Stomach smooth muscle (tissue), 2 donors: ENCODE data around the gene TMEM119.

ENCODE experiments used
- H3K27ac ChIP-seq: one replicate; pipeline ENCODE4 v1.7.0; 2013; ENCODE audit warnings: mild to moderate bottlenecking, low read length, inconsistent platforms
- H3K27me3 ChIP-seq, 2 donors: one replicate each; pipeline ENCODE4 v1.7.0; 2013; ENCODE audit warnings: low read length in 2 of 2; ENCODE audit not compliant: insufficient read depth in 2 of 2, control insufficient read depth in 1 of 2
- H3K36me3 ChIP-seq, 2 donors: one replicate each; pipeline ENCODE4 v1.7.0; 2013; ENCODE audit warnings: low read length in 2 of 2; ENCODE audit not compliant: control insufficient read depth in 2 of 2, insufficient read depth in 2 of 2
- H3K4me1 ChIP-seq: one replicate; pipeline ENCODE4 v1.7.0; 2013; ENCODE audit warnings: low read length; ENCODE audit not compliant: control insufficient read depth, insufficient read depth
- H3K4me3 ChIP-seq, 2 donors: one replicate each; pipeline ENCODE4 v1.7.0; 2013; ENCODE audit warnings: low read length in 2 of 2
- H3K9ac ChIP-seq, 2 donors: one replicate each; pipeline ENCODE4 v1.7.0; 2013; ENCODE audit warnings: low read length in 2 of 2, mild to moderate bottlenecking in 1 of 2
- H3K9me3 ChIP-seq, 2 donors: one replicate each; pipeline ENCODE4 v1.7.0; 2013; ENCODE audit warnings: low read length in 2 of 2; ENCODE audit not compliant: control insufficient read depth in 2 of 2
- donor health status: healthy.
- donor health status: Pancreatic carcinoma.

TMEM119 gene

GRCh38 chr12:108597559-108598471, at the start of gene TMEM119:
Gene TMEM119, minus strand, starts transcription at chr12:108598084. Its CDS starts 5,701 bp downstream, at chr12:108592383.
- Histone ChIP-seq H3K4me1 (peaks cover 3% of the 10 kb centered on the region), H3K4me3 (peak within 1 kb of the TSS; percentile 31 to 64), H3K36me3 (no peaks in the 10 kb centered on the region), H3K9me3 (no peaks in the 10 kb centered on the region), H3K27me3 (peaks cover 0 to 9% of the 10 kb centered on the region in 2 donors), H3K9ac (no peak within 1 kb of the TSS), H3K27ac (no peak within 1 kb of the TSS)

- H3K27ac ChIP-seq = peak overlapping the region; percentile 46
- no peak overlapping the region for H3K9ac ChIP-seq
- H3K9me3 ChIP-seq = no peaks in the 10 kb centered on the region
- H3K36me3 ChIP-seq = peaks cover 48 to 56% of the 10 kb centered on the region in 2 donors
- no peaks in the 10 kb centered on the region for H3K27me3 ChIP-seq
- peaks cover 24% of the 10 kb centered on the region for H3K4me1 ChIP-seq
- H3K4me3 ChIP-seq = no peak overlapping the region
Observed at GRCh38 chr12:108646600-108647579, 49.0 kb upstream of the TMEM119 start.

- Histone ChIP-seq H3K27me3 (no peaks in the 10 kb centered on the region), H3K4me3 (no peak overlapping the region), H3K4me1 (peaks cover 29% of the 10 kb centered on the region), H3K36me3 (peaks cover 42 to 48% of the 10 kb centered on the region in 2 donors), H3K27ac (no peak overlapping the region), H3K9me3 (no peaks in the 10 kb centered on the region), H3K9ac (no peak overlapping the region)
Observed at GRCh38 chr12:108645686-108646599, 48.1 kb upstream of the TMEM119 start.

- Histone ChIP-seq H3K27me3 (no peaks in the 10 kb centered on the region), H3K4me1 (peaks cover 27% of the 10 kb centered on the region), H3K9me3 (no peaks in the 10 kb centered on the region), H3K27ac (peak overlapping the region; percentile 37), H3K36me3 (peaks cover 40 to 48% of the 10 kb centered on the region in 2 donors), H3K9ac (no peak overlapping the region), H3K4me3 (no peak overlapping the region)
Observed at GRCh38 chr12:108644811-108645120, 46.9 kb upstream of the TMEM119 start.

- Histone ChIP-seq H3K9ac (no peak overlapping the region), H3K27ac (peak overlapping the region; percentile 37), H3K4me1 (peaks cover 26% of the 10 kb centered on the region)
Observed at GRCh38 chr12:108643941-108644810, 46.3 kb upstream of the TMEM119 start.

GRCh38 chr12:108642899-108643654, 45.2 kb upstream of the TMEM119 start:
- Histone ChIP-seq H3K4me3 (no peak overlapping the region), H3K9me3 (no peaks in the 10 kb centered on the region), H3K4me1 (peaks cover 35% of the 10 kb centered on the region), H3K27ac (no peak overlapping the region), H3K36me3 (peaks cover 25 to 32% of the 10 kb centered on the region in 2 donors), H3K9ac (no peak overlapping the region), H3K27me3 (no peaks in the 10 kb centered on the region)

More at GRCh38 chr12:108643941-108644810, 46.3 kb upstream of the TMEM119 start:
- no peaks in the 10 kb centered on the region for H3K9me3 ChIP-seq
- H3K27me3 ChIP-seq = no peaks in the 10 kb centered on the region
- H3K36me3 ChIP-seq = peaks cover 36 to 43% of the 10 kb centered on the region in 2 donors
- peak overlapping the region in 1 of 2 donors; percentile 8 for H3K4me3 ChIP-seq

GRCh38 chr12:108642269-108642870, 44.5 kb upstream of the TMEM119 start:
- peaks cover 20 to 25% of the 10 kb centered on the region in 2 donors for H3K36me3 ChIP-seq
- no peaks in the 10 kb centered on the region for H3K27me3 ChIP-seq
- no peaks in the 10 kb centered on the region for H3K9me3 ChIP-seq
- no peak overlapping the region for H3K9ac ChIP-seq
- H3K27ac ChIP-seq = peak overlapping the region; percentile 37
- H3K4me3 ChIP-seq = no peak overlapping the region
- peaks cover 42% of the 10 kb centered on the region for H3K4me1 ChIP-seq

- no peak overlapping the region for H3K9ac ChIP-seq
- peak overlapping the region; percentile 37 for H3K27ac ChIP-seq
- H3K9me3 ChIP-seq = no peaks in the 10 kb centered on the region
- no peaks in the 10 kb centered on the region for H3K27me3 ChIP-seq
- H3K4me1 ChIP-seq = peaks cover 42% of the 10 kb centered on the region
- H3K36me3 ChIP-seq = peaks cover 18 to 20% of the 10 kb centered on the region in 2 donors
- H3K4me3 ChIP-seq = no peak overlapping the region
Observed at GRCh38 chr12:108641446-108642268, 43.8 kb upstream of the TMEM119 start.
